ENCODE results near the gene LHFPL6.

The LHFPL6 gene

DNA sequence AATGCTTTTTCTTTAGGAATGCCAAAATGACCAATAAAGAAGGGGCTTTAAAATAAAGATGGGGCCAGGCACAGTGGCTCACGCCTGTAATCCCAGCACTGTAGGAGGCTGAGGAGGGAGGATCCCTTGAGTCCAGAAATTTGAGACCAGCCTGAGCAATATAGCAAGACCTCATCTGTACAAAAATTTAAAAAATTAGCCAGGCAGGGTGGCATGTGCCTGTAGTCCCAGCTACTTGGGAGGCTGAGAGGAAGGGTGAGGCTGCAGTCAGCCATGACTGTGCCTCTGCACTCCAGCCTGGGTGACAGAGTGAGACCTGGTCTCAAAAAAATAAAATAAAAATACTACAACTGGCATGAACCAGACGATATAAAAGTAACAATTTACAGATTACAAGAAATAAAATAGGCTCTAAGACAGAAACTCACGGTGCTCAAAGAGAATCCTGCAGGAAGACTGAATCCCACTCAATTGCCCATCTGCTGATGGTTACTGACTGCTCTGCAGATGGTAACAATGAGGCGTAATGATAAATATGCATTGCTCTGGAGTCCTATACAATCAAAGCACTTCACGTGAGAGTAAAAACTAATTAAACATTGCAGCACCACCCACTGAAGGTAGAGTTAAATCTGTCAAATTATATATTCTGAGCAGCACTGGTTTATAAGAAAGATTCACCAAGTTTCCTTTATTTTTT lies 93.2 kb downstream of the LHFPL6 start:
- DNase-seq = no peak

- DNase-seq = no peak
Measured at GRCh38 chr13:39506559-39507390, 96.2 kb downstream of the LHFPL6 start.

DNA sequence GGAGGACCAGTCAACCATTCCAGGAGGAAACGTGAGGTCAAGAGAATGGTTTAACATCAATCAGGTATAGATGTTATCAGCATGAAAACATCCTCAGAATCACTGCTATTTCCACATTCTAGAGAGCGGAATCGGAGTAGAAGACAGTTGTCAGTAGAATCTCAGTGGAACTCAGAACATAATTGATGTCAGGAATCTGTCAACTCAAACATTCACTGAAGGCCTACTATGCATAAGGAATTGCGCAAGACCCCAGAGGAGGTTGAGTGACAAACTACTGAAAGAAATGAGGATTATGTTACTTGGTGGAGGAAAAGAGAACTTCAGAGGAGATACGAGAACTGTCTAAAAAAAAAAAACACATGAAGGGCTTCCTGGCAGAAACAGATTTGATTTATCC lies 97.8 kb downstream of the LHFPL6 start:
- no peak for DNase-seq

- DNase-seq = no peak
Measured at GRCh38 chr13:39503048-39503447, 99.9 kb downstream of the LHFPL6 start.

DNA sequence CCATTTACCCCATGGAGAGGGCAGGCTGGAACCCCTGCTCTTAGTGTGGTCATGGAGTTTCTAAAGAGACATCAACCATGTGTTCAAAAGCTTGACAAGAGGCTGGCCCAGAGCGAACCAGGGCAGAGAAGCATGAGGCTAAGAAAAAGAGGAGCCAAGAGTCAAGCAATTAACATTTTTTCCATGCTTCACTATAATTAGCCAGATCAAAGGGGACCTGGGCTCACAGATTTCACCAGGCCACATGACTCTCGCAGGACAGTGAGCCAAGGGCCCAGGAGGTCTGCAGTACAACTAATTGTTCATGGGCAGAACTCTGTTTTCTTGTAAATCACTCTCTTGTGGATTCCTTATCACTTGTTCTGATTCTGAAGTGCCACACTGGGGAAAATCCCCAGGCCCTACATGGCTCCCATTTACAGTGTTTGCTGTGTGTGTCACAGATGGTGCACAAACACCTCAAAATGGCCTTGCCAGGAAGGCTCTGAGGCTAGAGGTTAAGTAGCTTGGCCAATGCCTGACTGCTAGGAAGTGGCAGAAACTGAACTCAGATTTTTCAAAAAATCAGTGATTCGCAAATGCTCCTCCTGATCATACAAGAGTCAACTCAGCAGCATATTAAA lies 101.2 kb downstream of the LHFPL6 start:
- no peak for DNase-seq

GRCh38 chr13:39499604-39500003 lies 103.4 kb downstream of the LHFPL6 start:
- no peak for DNase-seq

DNA sequence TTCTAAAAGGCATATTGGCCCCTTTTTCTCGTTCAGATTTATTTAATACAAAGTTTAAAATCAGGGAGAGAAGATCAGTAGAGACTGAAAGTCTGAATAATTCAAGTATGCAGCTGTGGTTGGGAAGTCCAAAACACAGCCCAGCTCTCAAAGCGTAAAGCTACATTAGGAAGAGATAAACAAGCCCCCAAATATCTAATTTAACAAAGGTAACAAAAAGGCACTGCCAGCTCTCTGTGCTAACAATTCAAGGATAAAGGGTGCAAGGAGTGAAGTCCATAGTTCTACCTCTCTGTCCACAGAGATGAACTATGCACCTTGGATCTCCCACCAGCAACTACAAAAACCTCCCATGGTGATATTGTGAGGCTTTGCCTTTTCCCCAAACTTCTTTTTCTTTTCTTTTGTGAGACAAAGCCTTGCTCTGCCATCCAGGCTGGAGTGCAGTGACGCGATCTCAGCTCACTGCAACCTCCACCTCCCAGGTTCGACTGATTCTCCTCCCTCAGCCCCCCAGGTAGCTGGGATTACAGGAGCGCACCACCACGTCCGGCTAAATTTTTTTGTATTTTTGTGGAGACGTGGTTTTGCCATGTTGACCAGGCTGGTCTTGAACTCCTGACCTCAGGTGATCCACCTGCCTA lies 104.4 kb downstream of the LHFPL6 start:
- DNase-seq = no peak

DNA sequence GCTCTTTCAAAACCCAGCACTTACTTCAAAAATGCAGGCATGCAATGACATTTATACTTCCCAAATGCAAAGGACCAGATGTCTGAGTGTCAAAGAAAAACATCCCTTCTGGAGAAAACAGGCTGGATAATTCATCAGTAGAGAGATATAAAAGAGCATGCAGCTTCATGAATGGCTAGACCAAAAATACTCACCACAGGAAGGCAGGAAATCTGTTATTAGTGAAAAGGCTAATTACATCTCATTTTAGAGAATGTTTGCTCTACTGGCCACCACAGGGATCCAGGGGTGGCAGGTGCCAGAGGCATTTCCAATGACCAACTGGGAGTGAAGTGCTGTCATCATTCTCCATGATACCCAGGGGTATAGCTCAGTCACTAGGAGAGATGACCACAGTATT lies 106.5 kb downstream of the LHFPL6 start:
- DNase-seq = no peak

DNA sequence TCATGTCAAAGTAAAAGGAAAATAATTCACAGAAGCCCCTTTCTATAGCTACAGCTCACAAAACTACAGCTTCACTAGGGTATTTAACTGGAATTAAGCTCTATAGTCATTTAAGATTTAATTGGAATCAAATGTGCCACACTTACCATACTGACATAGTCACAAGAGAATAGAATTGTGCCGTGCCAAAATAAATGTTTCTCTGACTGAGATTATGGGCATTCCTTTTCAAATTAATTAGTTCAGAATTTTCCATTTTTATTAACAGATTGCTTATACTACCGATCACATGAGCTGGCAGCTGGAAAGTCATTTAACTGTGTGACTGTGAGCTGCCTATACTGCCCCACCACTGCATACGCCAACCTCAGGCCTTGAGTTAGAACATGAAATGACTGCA lies 108.4 kb downstream of the LHFPL6 start:
- DNase-seq = no peak

DNA sequence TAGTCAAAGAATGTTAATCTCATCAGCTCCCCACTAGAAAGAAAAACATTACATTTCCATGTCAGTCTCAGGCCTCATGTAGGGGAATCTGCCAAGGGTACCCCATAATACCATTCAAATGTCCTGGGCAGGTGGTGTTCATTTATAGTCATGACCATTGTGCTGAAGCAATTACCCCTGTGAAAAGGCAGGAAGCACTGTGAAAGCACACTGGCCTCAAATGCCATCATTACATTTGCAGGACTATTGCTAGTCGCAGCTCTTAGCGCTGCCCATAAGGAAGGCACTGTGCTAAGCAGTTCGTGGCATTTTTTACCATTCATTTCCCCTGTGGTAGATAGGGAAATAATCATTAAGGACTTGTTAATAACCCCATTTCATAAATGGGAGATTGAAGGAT lies 109.0 kb downstream of the LHFPL6 start:
- DNase-seq = no peak

DNA sequence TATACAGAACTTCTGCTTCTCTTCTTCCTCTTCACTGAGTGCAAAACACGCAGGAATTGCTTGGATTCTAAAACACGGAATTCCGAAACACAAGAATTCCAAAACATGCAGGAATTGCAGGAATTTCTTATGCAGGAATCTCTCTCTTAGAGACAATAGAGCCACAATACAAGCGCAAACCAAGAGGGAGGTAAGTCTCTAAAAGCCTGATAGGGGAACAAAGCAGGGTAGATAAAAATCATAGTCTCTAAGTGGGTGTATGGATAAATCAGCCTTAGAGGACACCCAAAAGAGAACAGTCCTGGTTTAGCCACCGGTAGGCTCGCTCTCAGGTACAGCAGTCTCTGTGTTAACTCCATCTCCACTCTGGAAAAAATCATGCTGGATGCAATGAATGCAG lies 112.9 kb downstream of the LHFPL6 start:
- DNase-seq = no peak

GRCh38 chr13:39486758-39487157 lies 116.2 kb downstream of the LHFPL6 start:
- DNase-seq = no peak

DNA sequence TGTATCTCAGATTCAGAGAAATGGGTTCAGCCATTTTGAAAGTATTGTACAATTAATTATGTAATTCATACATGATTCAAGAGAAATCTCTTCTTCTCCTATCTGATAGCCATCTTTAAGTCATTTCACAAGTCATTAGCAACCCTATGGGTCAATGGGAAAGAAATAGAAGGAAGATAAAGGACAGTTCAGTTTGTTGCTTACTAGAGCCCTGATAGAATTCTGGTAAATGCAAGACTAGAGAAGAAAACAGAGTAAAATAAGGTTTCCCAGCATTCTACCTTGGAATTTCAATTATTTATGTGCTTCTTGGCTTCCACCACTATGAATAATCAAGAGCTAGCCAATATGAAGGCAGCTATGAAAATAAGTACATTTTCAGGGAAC lies 117.7 kb downstream of the LHFPL6 start:
- DNase-seq = no peak

- no peak for DNase-seq
Measured at GRCh38 chr13:39484506-39485313, 118.3 kb downstream of the LHFPL6 start.

GRCh38 chr13:39483326-39483725 lies 119.7 kb downstream of the LHFPL6 start:
- no peak for DNase-seq

DNA sequence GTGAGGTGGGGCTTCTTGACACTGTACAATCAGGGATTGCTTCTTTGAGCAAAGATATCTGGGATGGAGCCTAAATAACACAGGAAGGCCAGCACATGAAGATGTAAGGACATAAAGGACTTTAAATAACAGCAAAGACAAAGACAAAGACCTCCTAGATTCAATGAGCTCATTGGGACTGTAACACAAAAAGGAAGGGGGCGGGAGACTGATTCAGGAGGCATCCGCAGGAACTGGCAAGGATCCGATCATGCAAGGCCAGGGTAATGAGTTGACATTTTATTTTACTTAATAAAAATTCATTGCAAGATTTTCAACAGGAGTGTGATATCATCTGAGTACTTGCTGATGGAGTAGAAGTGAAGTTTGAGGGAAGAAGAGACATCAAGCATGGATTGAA lies 121.5 kb downstream of the LHFPL6 start:
- DNase-seq = no peak

DNA sequence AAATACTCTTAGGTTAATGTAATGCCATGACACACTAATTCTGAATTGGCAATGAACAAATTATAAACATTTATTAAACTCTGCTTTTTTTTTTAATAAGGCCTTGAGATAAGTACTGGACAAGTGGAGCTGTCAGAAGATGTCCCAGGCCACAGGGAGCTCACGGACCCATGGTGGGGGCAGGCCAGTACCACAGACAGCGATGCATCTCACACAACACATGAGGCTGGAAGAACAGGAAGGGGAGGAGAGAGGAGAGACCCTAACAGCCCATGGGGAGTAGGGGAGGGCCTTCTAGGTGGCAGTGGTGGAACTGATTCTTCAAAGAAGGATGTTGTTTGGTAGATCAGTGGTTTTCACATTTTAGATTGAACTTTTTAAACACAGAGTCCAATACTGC lies 128.4 kb downstream of the LHFPL6 start:
- DNase-seq = no peak

DNA sequence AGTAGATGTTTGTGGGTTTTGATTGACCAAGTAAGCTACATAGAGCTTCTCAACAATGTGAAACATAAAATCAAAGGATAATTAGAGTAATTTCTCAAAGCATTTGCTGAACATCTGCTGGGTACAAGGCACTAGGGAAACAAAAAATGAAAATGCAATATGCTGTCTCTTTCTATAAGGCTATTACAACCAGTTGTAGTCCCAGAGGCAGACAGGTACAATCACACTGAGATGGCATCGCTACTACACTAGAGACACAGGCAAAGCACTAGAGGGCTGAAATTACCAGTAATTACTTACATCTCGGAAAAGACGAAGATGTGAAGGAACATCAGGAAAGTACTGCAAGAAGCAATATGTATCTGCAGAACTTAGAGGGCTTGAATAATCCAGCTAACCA lies 133.3 kb downstream of the LHFPL6 start:
- no peak for DNase-seq

GRCh38 chr13:39468306-39468705 lies 134.7 kb downstream of the LHFPL6 start:
- DNase-seq = no peak

- DNase-seq = no peak
Measured at GRCh38 chr13:39463611-39464010, 139.4 kb downstream of the LHFPL6 start.

DNA sequence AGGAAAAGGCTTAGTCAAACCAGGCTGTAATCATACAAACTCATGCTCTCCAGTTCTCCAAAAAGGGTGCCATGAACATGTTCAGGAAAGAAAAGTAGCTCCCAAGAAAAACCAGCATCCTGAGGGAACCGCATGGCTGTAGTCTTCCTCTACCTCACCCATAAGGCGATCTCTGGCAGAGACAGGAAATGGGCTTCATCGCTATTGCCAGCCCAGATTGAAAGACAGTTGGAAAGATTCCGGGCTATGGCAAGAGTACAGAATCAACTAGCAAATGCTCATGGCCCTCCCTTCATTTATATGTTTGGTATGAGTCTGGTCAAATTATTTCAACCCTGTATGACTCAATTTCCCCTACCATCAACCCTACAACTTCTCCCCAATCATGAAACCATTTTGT lies 140.1 kb downstream of the LHFPL6 start:
- DNase-seq = no peak

GRCh38 chr13:39462428-39462827 lies 140.6 kb downstream of the LHFPL6 start:
- no peak for DNase-seq

Data from CD4-positive, alpha-beta T cell treated with Interleukin-21 for 1 hour (primary cell).